B cell (primary cell): Measurements from ENCODE around the gene MAPK10.

ENCODE experiments used
- EZH2 ChIP-seq: IDR thresholded peaks from 2 replicates; pipeline ENCODE4 v1.6.1; 2012; ENCODE audit warnings: borderline replicate concordance, low read depth, mild to moderate bottlenecking, moderate library complexity, low read length; ENCODE audit not compliant: insufficient read depth, poor library complexity, severe bottlenecking
- TF ChIP-seq, protein P1 (sequence below): fragments of 200-600 bp; IDR thresholded peaks from one replicate; pipeline ENCODE4 v1.8.0; 2022; ENCODE audit warnings: antibody characterized with exemption, mild to moderate bottlenecking

DNA sequence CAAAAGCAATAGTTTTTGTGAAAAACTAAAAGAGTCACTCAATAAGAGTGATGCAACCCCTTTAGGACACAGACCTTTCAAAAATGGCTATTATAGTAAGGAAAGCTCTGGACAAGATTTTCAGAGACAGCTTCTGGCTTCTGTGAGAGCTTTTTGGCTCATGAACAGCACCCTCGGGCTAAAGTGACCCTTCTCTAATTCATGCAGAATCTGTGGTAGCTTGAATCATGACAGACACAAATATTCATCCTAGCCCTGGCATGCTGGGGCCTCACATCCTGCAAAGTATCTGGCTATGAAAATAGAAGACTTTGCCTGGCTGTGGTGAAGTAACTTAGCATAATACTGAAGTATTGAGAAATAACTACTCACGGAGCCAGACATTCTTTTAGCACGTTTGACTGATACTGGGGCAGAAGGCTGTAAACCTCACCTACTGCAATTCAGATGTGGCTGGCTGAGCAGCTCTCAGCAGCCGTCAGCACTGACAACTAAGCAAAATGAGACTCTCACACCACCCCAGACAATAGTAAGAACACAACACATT is 327.3 kb downstream of the MAPK10 start:
- TF ChIP-seq, protein P1, sequence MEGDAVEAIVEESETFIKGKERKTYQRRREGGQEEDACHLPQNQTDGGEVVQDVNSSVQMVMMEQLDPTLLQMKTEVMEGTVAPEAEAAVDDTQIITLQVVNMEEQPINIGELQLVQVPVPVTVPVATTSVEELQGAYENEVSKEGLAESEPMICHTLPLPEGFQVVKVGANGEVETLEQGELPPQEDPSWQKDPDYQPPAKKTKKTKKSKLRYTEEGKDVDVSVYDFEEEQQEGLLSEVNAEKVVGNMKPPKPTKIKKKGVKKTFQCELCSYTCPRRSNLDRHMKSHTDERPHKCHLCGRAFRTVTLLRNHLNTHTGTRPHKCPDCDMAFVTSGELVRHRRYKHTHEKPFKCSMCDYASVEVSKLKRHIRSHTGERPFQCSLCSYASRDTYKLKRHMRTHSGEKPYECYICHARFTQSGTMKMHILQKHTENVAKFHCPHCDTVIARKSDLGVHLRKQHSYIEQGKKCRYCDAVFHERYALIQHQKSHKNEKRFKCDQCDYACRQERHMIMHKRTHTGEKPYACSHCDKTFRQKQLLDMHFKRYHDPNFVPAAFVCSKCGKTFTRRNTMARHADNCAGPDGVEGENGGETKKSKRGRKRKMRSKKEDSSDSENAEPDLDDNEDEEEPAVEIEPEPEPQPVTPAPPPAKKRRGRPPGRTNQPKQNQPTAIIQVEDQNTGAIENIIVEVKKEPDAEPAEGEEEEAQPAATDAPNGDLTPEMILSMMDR = no peak
- TF ChIP-seq EZH2 = no peak
